Cardiac muscle cell (in vitro differentiated cells and primary cell): ENCODE measurements around the gene GAREM1. TPM values are rescaled to one million over a fixed set of nuclear protein-coding genes. Genes with fewer than 3 reads are reported as not detected.

Experiments used
- DNase-seq, 2 donors: peaks; one replicate each; pipeline versions ENCODE4 v3.0.0 to v3.0.0-alpha.2; 2010 to 2017; ENCODE audit warnings: low read depth in 1 of 2, low spot score in 1 of 2
- H3K27ac ChIP-seq: fragments of 200-600 bp; sonication (generic); 2 replicates; pipeline ENCODE4 v1.5.1; 2016
- H3K27me3 ChIP-seq: fragments of 200-600 bp; sonication (generic); 2 replicates; pipeline ENCODE4 v1.6.0; 2016; ENCODE audit warnings: control low read depth
- H3K36me3 ChIP-seq: fragments of 200-600 bp; sonication (generic); 2 replicates; pipeline ENCODE4 v1.5.1; 2016; ENCODE audit warnings: control low read depth
- H3K4me1 ChIP-seq: fragments of 200-600 bp; sonication (generic); 2 replicates; pipeline ENCODE4 v1.8.1; 2017; ENCODE audit warnings: low read depth, mild to moderate bottlenecking, mixed run types
- H3K4me3 ChIP-seq: fragments of 200-600 bp; sonication (generic); 2 replicates; pipeline ENCODE4 v1.5.1; 2016; ENCODE audit warnings: mild to moderate bottlenecking
- H3K9me3 ChIP-seq: fragments of 200-600 bp; sonication (generic); 2 replicates; pipeline ENCODE4 v1.5.1; 2017; ENCODE audit warnings: low read depth, mild to moderate bottlenecking, control low read depth
- polyA plus RNA-seq: library from polyadenylated mRNA; unstranded; fragments of >200 nt; fragmentation: Nextera tagmentation; extraction: Ambion mirVana; gene quantifications from 2 replicates; pipeline ENCODE4 v1.2.1, GENCODE V29; 2016
- total RNA-seq: library from RNA; depleted of rRNA; stranded (reverse); fragments of >200 nt; gene quantifications from 2 replicates; pipeline ENCODE4 v1.2.3, GENCODE V29; 2016
- TF ChIP-seq, protein P1 (sequence below): IDR thresholded peaks from 2 replicates; pipeline ENCODE4 v1.5.1; 2012; ENCODE audit warnings: low read depth, mild to moderate bottlenecking, low read length

GAREM1 gene
- total and polyA plus RNA-seq, 2 experiments from 2014 or later: 14.2 to 17.3 TPM

DNA sequence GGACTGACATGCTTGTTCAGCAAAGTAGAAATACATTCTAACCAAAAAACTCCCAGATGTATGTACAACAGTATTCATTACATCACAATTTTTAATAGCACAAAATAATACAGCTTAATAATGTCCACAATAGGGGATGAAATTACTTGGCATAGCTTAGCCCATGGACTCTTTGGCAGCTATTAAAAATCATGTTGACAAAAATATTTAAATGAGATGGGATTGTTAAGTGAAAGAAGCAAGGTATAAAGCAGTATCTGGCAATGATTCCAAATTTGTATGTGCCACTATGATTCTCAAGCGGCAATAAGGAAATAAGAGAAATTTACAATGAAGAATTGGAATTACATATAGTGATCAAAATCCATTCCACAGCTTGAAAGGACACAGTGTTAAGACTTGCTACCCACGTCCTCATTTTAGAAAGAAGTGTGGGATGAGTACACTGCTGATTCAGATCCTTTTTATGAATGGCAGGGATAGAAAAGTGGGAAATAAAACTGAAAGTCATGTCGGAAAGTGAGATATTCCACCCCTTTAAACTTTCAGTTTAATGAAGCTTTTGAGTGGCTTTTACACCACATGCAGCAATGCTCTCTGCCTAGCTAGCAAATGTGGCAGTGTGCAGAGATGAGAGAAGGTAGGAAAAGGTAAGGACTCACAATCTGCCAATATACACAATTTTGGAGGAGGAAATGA lies 2.4 kb downstream of the GAREM1 start:
- TF ChIP-seq, protein P1, sequence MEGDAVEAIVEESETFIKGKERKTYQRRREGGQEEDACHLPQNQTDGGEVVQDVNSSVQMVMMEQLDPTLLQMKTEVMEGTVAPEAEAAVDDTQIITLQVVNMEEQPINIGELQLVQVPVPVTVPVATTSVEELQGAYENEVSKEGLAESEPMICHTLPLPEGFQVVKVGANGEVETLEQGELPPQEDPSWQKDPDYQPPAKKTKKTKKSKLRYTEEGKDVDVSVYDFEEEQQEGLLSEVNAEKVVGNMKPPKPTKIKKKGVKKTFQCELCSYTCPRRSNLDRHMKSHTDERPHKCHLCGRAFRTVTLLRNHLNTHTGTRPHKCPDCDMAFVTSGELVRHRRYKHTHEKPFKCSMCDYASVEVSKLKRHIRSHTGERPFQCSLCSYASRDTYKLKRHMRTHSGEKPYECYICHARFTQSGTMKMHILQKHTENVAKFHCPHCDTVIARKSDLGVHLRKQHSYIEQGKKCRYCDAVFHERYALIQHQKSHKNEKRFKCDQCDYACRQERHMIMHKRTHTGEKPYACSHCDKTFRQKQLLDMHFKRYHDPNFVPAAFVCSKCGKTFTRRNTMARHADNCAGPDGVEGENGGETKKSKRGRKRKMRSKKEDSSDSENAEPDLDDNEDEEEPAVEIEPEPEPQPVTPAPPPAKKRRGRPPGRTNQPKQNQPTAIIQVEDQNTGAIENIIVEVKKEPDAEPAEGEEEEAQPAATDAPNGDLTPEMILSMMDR: no peak
- H3K27me3 ChIP-seq: peaks cover 10% of the 10 kb centered on the region
- H3K9me3 ChIP-seq: no peaks in the 10 kb centered on the region
- peak overlapping the region; percentile 42 for H3K27ac ChIP-seq
- peaks cover 19% of the 10 kb centered on the region for H3K4me1 ChIP-seq
- H3K4me3 ChIP-seq: peak overlapping the region; percentile 100
- no peaks in the 10 kb centered on the region for H3K36me3 ChIP-seq
- no peak for DNase-seq

GRCh38 chr18:32461709-32462272 lies 8.9 kb downstream of the GAREM1 start:
- DNase-seq: no peak
- TF ChIP-seq, protein P1: no peak
- H3K27me3 ChIP-seq: no peaks in the 10 kb centered on the region
- H3K27ac ChIP-seq: no peak overlapping the region
- H3K36me3 ChIP-seq: no peaks in the 10 kb centered on the region
- peaks cover 15% of the 10 kb centered on the region for H3K4me1 ChIP-seq
- no peaks in the 10 kb centered on the region for H3K9me3 ChIP-seq
- no peak overlapping the region for H3K4me3 ChIP-seq

DNA sequence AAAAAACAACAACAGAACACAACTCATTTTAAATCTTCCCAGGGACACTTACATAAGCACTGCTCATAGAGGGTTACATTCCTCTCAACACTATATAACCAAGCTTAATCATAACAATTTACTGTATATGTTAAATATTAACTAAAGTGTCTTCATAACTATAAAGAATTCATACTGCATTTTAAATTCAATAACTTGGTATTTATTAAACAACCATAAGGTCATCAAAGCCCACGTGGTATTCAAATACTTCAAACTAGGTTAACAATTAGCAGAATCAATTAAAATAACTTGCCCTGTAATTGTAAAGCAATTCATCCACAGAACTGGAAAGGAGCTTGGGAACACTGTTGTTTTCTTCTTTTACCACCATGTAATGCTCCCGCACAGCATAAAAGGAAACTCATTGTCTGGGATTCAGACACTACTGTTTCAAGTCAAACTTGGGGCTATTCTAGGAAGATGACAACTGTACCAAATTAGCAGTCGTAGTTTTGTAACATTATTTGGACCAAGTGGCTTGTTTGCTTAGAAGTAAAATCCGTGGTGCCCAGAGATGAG lies 10.4 kb downstream of the GAREM1 start:
- H3K4me1 ChIP-seq: peaks cover 14% of the 10 kb centered on the region
- H3K36me3 ChIP-seq: no peaks in the 10 kb centered on the region
- H3K4me3 ChIP-seq: no peak overlapping the region
- H3K27me3 ChIP-seq: no peaks in the 10 kb centered on the region
- no peaks in the 10 kb centered on the region for H3K9me3 ChIP-seq
- H3K27ac ChIP-seq: no peak overlapping the region
- DNase-seq: no peak
- TF ChIP-seq, protein P1: no peak

- Histone ChIP-seq H3K4me1 (peaks cover 14% of the 10 kb centered on the region), H3K4me3 (no peak overlapping the region), H3K27me3 (no peaks in the 10 kb centered on the region), H3K9me3 (no peaks in the 10 kb centered on the region), H3K27ac (no peak overlapping the region), H3K36me3 (no peaks in the 10 kb centered on the region)
- TF ChIP-seq, protein P1: no peak
- no peak for DNase-seq
These were observed 11.2 kb downstream of the GAREM1 start for GRCh38 chr18:32459361-32460101.

- TF ChIP-seq, protein P1: no peak
- no peaks in the 10 kb centered on the region for H3K27me3 ChIP-seq
- H3K9me3 ChIP-seq: no peaks in the 10 kb centered on the region
- H3K36me3 ChIP-seq: no peaks in the 10 kb centered on the region
- H3K4me1 ChIP-seq: peaks cover 14% of the 10 kb centered on the region
- DNase-seq: no peak
- no peak overlapping the region for H3K27ac ChIP-seq
- H3K4me3 ChIP-seq: no peak overlapping the region
These were observed 15.3 kb downstream of the GAREM1 start for GRCh38 chr18:32455361-32455760.
